Measurements from ENCODE around the gene CNPY1. TPM values are rescaled to one million over a fixed set of nuclear protein-coding genes. Genes with fewer than 3 reads are reported as not detected.

CNPY1 gene
- polyA plus RNA-seq, 1 donor from 2014 or later = 0.36 TPM

GRCh38 chr7:155581954-155582353, 35.6 kb upstream of the CNPY1 start:
- no peaks in the 10 kb centered on the region for H3K36me3 ChIP-seq (ENCODE audit: insufficient read depth, low read length)
- H3K9ac ChIP-seq (ENCODE audit: low read length) = no peak overlapping the region
- H4K20me1 ChIP-seq (ENCODE audit: insufficient read depth) = no peaks in the 10 kb centered on the region
- H3K79me2 ChIP-seq (replicated peaks; ENCODE audit: insufficient read depth, low read length) = no peaks in the 10 kb centered on the region
- no peak overlapping the region for H3K27ac ChIP-seq (ENCODE audit: low read length)
- no peaks in the 10 kb centered on the region for H3K27me3 ChIP-seq (ENCODE audit: insufficient read depth, low read depth, low read length)
- no peak overlapping the region for H2AFZ ChIP-seq (ENCODE audit: low read depth, low read length)
- H3K9me2 ChIP-seq (ENCODE audit: insufficient read depth, low read length) = no peaks in the 10 kb centered on the region
- no peak overlapping the region for H3K4me3 ChIP-seq (ENCODE audit: low read length)
- no peaks in the 10 kb centered on the region for H3F3A ChIP-seq (ENCODE audit: insufficient read depth, low read length, poor library complexity, severe bottlenecking)
- TF ChIP-seq SMC3 (conservative IDR thresholded peaks at IDR 0.05; ENCODE audit: poor library complexity) (no peak), REST (IDR thresholded peaks at IDR 0.05; ENCODE audit: borderline replicate concordance) (no peak), RAD21 (conservative IDR thresholded peaks at IDR 0.05) (no peak), MXI1 (conservative IDR thresholded peaks at IDR 0.05; ENCODE audit: poor library complexity, severe bottlenecking) (no peak), TAF1 (IDR thresholded peaks at IDR 0.05; ENCODE audit: low read depth) (no peak), POLR2AphosphoS5 (IDR thresholded peaks at IDR 0.05) (no peak), EZH2 (IDR thresholded peaks at IDR 0.05; ENCODE audit: borderline replicate concordance, insufficient read depth, low read length, poor library complexity, severe bottlenecking) (no peak), CTCF (IDR thresholded peaks at IDR 0.05; ENCODE audit: poor library complexity, severe bottlenecking) (no peak), EP300 (conservative IDR thresholded peaks at IDR 0.05; ENCODE audit: poor library complexity, severe bottlenecking) (no peak)
- H3K4me2 ChIP-seq (ENCODE audit: low read length) = no peak overlapping the region
- H3K9me3 ChIP-seq (ENCODE audit: low read length) = no peaks in the 10 kb centered on the region

- Histone ChIP-seq H3K36me3 (ENCODE audit: insufficient read depth, low read length) (no peaks in the 10 kb centered on the region), H3K27me3 (ENCODE audit: insufficient read depth, low read depth, low read length) (no peaks in the 10 kb centered on the region), H3K79me2 (replicated peaks; ENCODE audit: insufficient read depth, low read length) (no peaks in the 10 kb centered on the region), H3K27ac (ENCODE audit: low read length) (no peak overlapping the region), H3K9me3 (ENCODE audit: low read length) (no peaks in the 10 kb centered on the region), H4K20me1 (ENCODE audit: insufficient read depth) (no peaks in the 10 kb centered on the region), H3F3A (ENCODE audit: insufficient read depth, low read length, poor library complexity, severe bottlenecking) (no peaks in the 10 kb centered on the region), H3K9me2 (ENCODE audit: insufficient read depth, low read length) (no peaks in the 10 kb centered on the region), H3K4me2 (ENCODE audit: low read length) (no peak overlapping the region), H2AFZ (ENCODE audit: low read depth, low read length) (no peak overlapping the region), H3K4me3 (ENCODE audit: low read length) (no peak overlapping the region), H3K9ac (ENCODE audit: low read length) (no peak overlapping the region)
- TF ChIP-seq REST (IDR thresholded peaks at IDR 0.05; ENCODE audit: borderline replicate concordance) = no peak
- TF ChIP-seq EZH2 (IDR thresholded peaks at IDR 0.05; ENCODE audit: borderline replicate concordance, insufficient read depth, low read length, poor library complexity, severe bottlenecking) = no peak
- TF ChIP-seq CTCF (IDR thresholded peaks at IDR 0.05; ENCODE audit: poor library complexity, severe bottlenecking) = no peak
- TF ChIP-seq MXI1 (conservative IDR thresholded peaks at IDR 0.05; ENCODE audit: poor library complexity, severe bottlenecking) = no peak
- TF ChIP-seq SMC3 (conservative IDR thresholded peaks at IDR 0.05; ENCODE audit: poor library complexity) = no peak
- TF ChIP-seq POLR2AphosphoS5 (IDR thresholded peaks at IDR 0.05) = no peak
- TF ChIP-seq RAD21 (conservative IDR thresholded peaks at IDR 0.05) = no peak
- TF ChIP-seq TAF1 (IDR thresholded peaks at IDR 0.05; ENCODE audit: low read depth) = no peak
- no peak for TF ChIP-seq EP300 (conservative IDR thresholded peaks at IDR 0.05; ENCODE audit: poor library complexity, severe bottlenecking)
Measured at GRCh38 chr7:155581107-155581830, 34.9 kb upstream of the CNPY1 start.
